K562 (cell line): ENCODE results near the gene BMP10. TPM values are rescaled to one million over a fixed set of nuclear protein-coding genes. Genes with fewer than 3 reads are reported as not detected.

ENCODE experiments used
- ATAC-seq: fragments of 200-7000 bp; cut with Tn5 transposase; 3 replicates; pipeline ENCODE4 v1.9.1; 2020; ENCODE audit warnings: moderate library complexity
- BruUV-seq: library from RNA; stranded (reverse); fragments of 400-500 nt; replicated peaks from 2 replicates; lab custom pipeline; 2021; lab: Mats Ljungman, UMichigan
- CTCF ChIA-PET: fragments of 300-600 bp; formaldehyde crosslinking; extraction: SDS; loops from one replicate; lab custom pipeline; 2021; ENCODE audit warnings: low intra/inter-chr PET ratio; lab: Yijun Ruan, JAX
- POLR2A ChIA-PET: fragments of 300-600, 350-650 bp; sonication (Branson Sonifier 250); formaldehyde crosslinking; extraction: SDS; loops from one replicate; lab custom pipeline; 2021; ENCODE audit warnings: antibody characterized with exemption, inconsistent platforms; lab: Yijun Ruan, JAX
- DNase-seq, 4 experiments: peaks; one replicate each; pipeline versions ENCODE4 v3.0.0 to v3.0.0-alpha.2; 2011 to 2018; ENCODE audit warnings: low spot score in 3 of 4, mixed read lengths in 3 of 4; ENCODE audit errors: extremely low read depth in 1 of 4
- FAIRE-seq: peaks from 2 replicates; lab custom pipeline; 2011; peaks lifted over from hg19 to GRCh38; lab: Jason Lieb, UNC
- H2AFZ ChIP-seq: 2 replicates; pipeline ENCODE4 v1.6.0; 2011; ENCODE audit warnings: low read depth, low read length, control low read depth, inconsistent platforms
- H3K27ac ChIP-seq: fragments of 200-600 bp; 3 replicates; pipeline ENCODE4 v1.8.0; 2011; ENCODE audit warnings: low read depth, mild to moderate bottlenecking, control low read depth, inconsistent platforms, low read length, moderate library complexity, mixed read lengths; ENCODE audit errors: extremely low read depth
- H3K27me3 ChIP-seq, 2 experiments: fragments of 300-600 bp in 1 of 2; 2 replicates in 1 of 2; 3 replicates in 1 of 2; pipeline versions ENCODE4 v1.6.0 to v1.8.0; 2011; ENCODE audit warnings: inconsistent platforms in 2 of 2, low read length in 2 of 2, mild to moderate bottlenecking in 1 of 2, mixed read lengths in 1 of 2, moderate library complexity in 1 of 2; ENCODE audit not compliant: control insufficient read depth in 2 of 2, insufficient read depth in 2 of 2
- H3K36me3 ChIP-seq: fragments of 300-600 bp; 3 replicates; pipeline ENCODE4 v1.8.0; 2011; ENCODE audit warnings: mild to moderate bottlenecking, low read length, inconsistent platforms; ENCODE audit not compliant: control insufficient read depth, insufficient read depth
- H3K4me1 ChIP-seq, 2 experiments: fragments of 200-600 bp in 1 of 2; replicated peaks in 1 of 2; 2 replicates in 1 of 2; 3 replicates in 1 of 2; pipeline versions ENCODE4 v1.5.1 to v1.8.0; 2011; ENCODE audit warnings: inconsistent platforms in 2 of 2, low read length in 2 of 2, mild to moderate bottlenecking in 1 of 2, mixed read lengths in 1 of 2, moderate library complexity in 1 of 2; ENCODE audit not compliant: control insufficient read depth in 2 of 2, insufficient read depth in 2 of 2
- H3K4me2 ChIP-seq: 2 replicates; pipeline ENCODE4 v1.6.1; 2011; ENCODE audit warnings: low read length, control low read depth, inconsistent platforms, mixed read lengths; ENCODE audit not compliant: insufficient read depth
- H3K4me3 ChIP-seq: fragments of 200-600 bp; sonication (generic), shearing (Covaris generic); 2 replicates; pipeline ENCODE4 v1.5.1; 2016; ENCODE audit warnings: control low read depth, inconsistent platforms
- H3K79me2 ChIP-seq: fragments of 200-600 bp; 3 replicates; pipeline ENCODE4 v1.8.0; 2011; ENCODE audit warnings: low read length, inconsistent platforms; ENCODE audit not compliant: control insufficient read depth, insufficient read depth
- H3K9ac ChIP-seq, 2 experiments: 2 replicates each; pipeline versions ENCODE4 v1.6.0 to v1.6.1; 2011; ENCODE audit warnings: low read depth in 2 of 2, low read length in 2 of 2, control low read depth in 1 of 2, inconsistent platforms in 1 of 2, mild to moderate bottlenecking in 1 of 2, mixed read lengths in 1 of 2; ENCODE audit not compliant: insufficient read depth in 1 of 2
- H3K9me1 ChIP-seq: one replicate; pipeline ENCODE4 v1.6.0; 2011; ENCODE audit warnings: inconsistent platforms, mild to moderate bottlenecking, low read length, moderate library complexity; ENCODE audit not compliant: control insufficient read depth, insufficient read depth
- H3K9me3 ChIP-seq: replicated peaks from 2 replicates; pipeline ENCODE4 v1.5.1; 2011; ENCODE audit warnings: low read depth, low read length, inconsistent platforms; ENCODE audit not compliant: control insufficient read depth, insufficient read depth
- H4K20me1 ChIP-seq: replicated peaks from 2 replicates; pipeline ENCODE4 v1.6.1; 2011; ENCODE audit warnings: low read length, inconsistent platforms, mixed read lengths; ENCODE audit not compliant: control insufficient read depth, insufficient read depth
- ERF ChIP-seq: fragments of 450-650 bp; formaldehyde crosslinking; IDR thresholded peaks from 2 replicates; pipeline ENCODE4 v1.4.0; 2020; ENCODE audit warnings: mild to moderate bottlenecking, mixed read lengths
- HNRNPK ChIP-seq: fragments of 200-400 bp; formaldehyde crosslinking; IDR thresholded peaks from one replicate; pipeline ENCODE4 v1.6.1; 2018; ENCODE audit warnings: mild to moderate bottlenecking, low read depth, low read length; ENCODE audit not compliant: poor library complexity, severe bottlenecking
- ZNF507 ChIP-seq: conservative IDR thresholded peaks from 2 replicates; pipeline ENCODE4 v1.6.1; 2017; ENCODE audit warnings: missing genetic modification characterization, missing compliant biosample characterization
- WGBS: fragments of 100-300 bp; shearing (Covaris generic); methylation state at CpG from one replicate; pipeline ENCODE4 v1.1.6; 2016; ENCODE audit warnings: low coverage, mixed read lengths; ENCODE audit not compliant: insufficient coverage; ENCODE audit errors: missing lambda C conversion rate; 5-methylcytosine and 5-hydroxymethylcytosine counted together
- in situ Hi-C: fragments of 300-500 bp; cut with MboI; formaldehyde crosslinking; loops from 4 replicates; pipeline ENCODE4 v1.15.0; 2018; ENCODE audit warnings: inconsistent platforms, mixed read lengths
- intact Hi-C: fragments of 100-400 bp; cut with micrococcal nuclease; formaldehyde crosslinking; loops from 2 replicates; pipeline ENCODE4 v1.14.2; 2022
- polyA plus RNA-seq, 8 experiments: library from polyadenylated mRNA; depleted of rRNA in 4 of 8; stranded (reverse) in 5 of 8; unstranded in 3 of 8; fragments of >200 nt; fragmentation: Nextera tagmentation in 2 of 8; fragmentation: Illumina TruSeq in 1 of 8; extraction: Ambion mirVana in 2 of 8; extraction: Trizol in 1 of 8; gene quantifications; 2 replicates each; pipeline versions ENCODE4 v1.2.1 to v1.2.3, GENCODE V29; 2011 to 2014; ENCODE audit warnings: inconsistent platforms in 1 of 8, missing spikeins in 1 of 8
- total RNA-seq, 7 experiments: library from RNA; depleted of rRNA in 6 of 7; stranded (reverse); fragments of >200 nt in 6 of 7; fragmentation: Illumina TruSeq in 2 of 7; extraction: Trizol in 2 of 7; gene quantifications; 2 replicates each; pipeline versions ENCODE4 v1.2.1 to v1.2.3, GENCODE V29; 2011 to 2021; ENCODE audit warnings: low replicate concordance in 1 of 7
- TF ChIP-seq, protein P1 (sequence below): IDR thresholded peaks from 2 replicates; pipeline ENCODE4 v1.6.1; 2012; ENCODE audit warnings: low read depth, low read length, improper control_type of control experiment, borderline replicate concordance
- TF ChIP-seq, protein P2 (sequence below): fragments of 250-450 bp; sonication (Bioruptor Pico); IDR thresholded peaks from 2 replicates; pipeline ENCODE4 v1.8.0; 2021; ENCODE audit warnings: moderate library complexity, mild to moderate bottlenecking, inconsistent platforms

The BMP10 gene
- total and polyA plus RNA-seq, 9 of the 15 experiments (the other 6 are each of a cell fraction or from before 2014, with no cell fraction given) = 0.11 to 0.91 (median 0.43) TPM

- TF ChIP-seq, protein P1, sequence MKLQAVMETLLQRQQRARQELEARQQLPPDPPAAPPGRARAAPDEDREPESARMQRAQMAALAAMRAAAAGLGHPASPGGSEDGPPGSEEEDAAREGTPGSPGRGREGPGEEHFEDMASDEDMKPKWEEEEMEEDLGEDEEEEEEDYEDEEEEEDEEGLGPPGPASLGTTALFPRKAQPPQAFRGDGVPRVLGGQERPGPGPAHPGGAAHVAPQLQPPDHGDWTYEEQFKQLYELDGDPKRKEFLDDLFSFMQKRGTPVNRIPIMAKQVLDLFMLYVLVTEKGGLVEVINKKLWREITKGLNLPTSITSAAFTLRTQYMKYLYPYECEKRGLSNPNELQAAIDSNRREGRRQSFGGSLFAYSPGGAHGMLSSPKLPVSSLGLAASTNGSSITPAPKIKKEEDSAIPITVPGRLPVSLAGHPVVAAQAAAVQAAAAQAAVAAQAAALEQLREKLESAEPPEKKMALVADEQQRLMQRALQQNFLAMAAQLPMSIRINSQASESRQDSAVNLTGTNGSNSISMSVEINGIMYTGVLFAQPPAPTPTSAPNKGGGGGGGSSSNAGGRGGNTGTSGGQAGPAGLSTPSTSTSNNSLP = no peak
- no peak for TF ChIP-seq ZNF507 (tag)
- no peak for TF ChIP-seq HNRNPK
These were observed 48.9 kb downstream of the BMP10 start (continued) for GRCh38 chr2:68822207-68822872.

DNA sequence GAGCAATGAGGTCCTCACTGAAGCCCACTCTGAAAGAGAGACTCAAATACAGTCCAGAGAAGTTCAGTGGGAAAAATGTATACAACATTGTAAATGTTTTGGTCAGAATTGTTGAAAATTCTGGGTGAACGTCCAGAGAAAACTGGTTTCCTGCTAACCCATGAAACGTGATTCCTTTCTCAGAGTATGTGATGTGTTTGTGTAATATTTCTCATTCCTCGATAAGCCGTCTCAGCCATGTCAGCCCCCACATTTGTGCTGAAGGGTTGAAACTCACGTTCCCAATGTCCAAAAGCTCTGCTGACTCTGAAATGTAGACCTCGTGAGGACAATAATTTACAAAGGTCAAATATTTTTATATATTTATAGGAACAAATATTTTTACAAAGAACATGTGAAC is 51.6 kb downstream of the BMP10 start:
- FAIRE-seq = no peak
- ChIA-PET POLR2A (interaction anchor here (0.6 kb wide), 1 partner anchor 22 kb away, joined by 3 read pairs; no protein-coding TSS in a partner anchor), CTCF (no interaction called here)
- Histone ChIP-seq H4K20me1 (no peaks in the 10 kb centered on the region), H3K79me2 (no peaks in the 10 kb centered on the region), H3K36me3 (peaks cover 16% of the 10 kb centered on the region; the same call in 2 of the 3 replicates), H3K4me2 (no peak overlapping the region), H3K9me3 (no peaks in the 10 kb centered on the region), H3K4me3 (no peak overlapping the region), H2AFZ (no peak overlapping the region), H3K9ac (no peak overlapping the region), H3K27me3 (no peaks in the 10 kb centered on the region), H3K27ac (no peak overlapping the region), H3K9me1 (no peaks in the 10 kb centered on the region), H3K4me1 (no peaks in the 10 kb centered on the region)
- in situ Hi-C loops (no loop called here), intact Hi-C loops (no loop called here)
- TF ChIP-seq, protein P2, sequence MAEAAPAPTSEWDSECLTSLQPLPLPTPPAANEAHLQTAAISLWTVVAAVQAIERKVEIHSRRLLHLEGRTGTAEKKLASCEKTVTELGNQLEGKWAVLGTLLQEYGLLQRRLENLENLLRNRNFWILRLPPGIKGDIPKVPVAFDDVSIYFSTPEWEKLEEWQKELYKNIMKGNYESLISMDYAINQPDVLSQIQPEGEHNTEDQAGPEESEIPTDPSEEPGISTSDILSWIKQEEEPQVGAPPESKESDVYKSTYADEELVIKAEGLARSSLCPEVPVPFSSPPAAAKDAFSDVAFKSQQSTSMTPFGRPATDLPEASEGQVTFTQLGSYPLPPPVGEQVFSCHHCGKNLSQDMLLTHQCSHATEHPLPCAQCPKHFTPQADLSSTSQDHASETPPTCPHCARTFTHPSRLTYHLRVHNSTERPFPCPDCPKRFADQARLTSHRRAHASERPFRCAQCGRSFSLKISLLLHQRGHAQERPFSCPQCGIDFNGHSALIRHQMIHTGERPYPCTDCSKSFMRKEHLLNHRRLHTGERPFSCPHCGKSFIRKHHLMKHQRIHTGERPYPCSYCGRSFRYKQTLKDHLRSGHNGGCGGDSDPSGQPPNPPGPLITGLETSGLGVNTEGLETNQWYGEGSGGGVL = no peak
- TF ChIP-seq ERF = no peak
- WGBS = 60% methylated on average over 6 of the region's 6 CpGs
- no peak for DNase-seq
- ATAC-seq = no peak
- BruUV-seq = no TSS peak
